Activated CD8-positive, alpha-beta memory T cell treated with anti-CD3 and anti-CD28 coated beads, Interleukin-2, amount 50 U/mL, for 4 hours (primary cell): ENCODE results near the gene MTG2.

Source experiments
- DNase-seq: peaks from one replicate; pipeline ENCODE4 v3.0.0-alpha.2; 2020

The MTG2 gene

GRCh38 chr20:62163986-62164762 is 18.7 kb upstream of the MTG2 start:
- no peak for DNase-seq

GRCh38 chr20:62164879-62165761 is 17.7 kb upstream of the MTG2 start:
- DNase-seq = no peak

GRCh38 chr20:62165762-62166399 is 16.9 kb upstream of the MTG2 start:
- DNase-seq = no peak

GRCh38 chr20:62167474-62167873 is 15.4 kb upstream of the MTG2 start:
- DNase-seq = no peak

- no peak for DNase-seq
These were observed 14.8 kb upstream of the MTG2 start for GRCh38 chr20:62168061-62168460.

- DNase-seq = no peak
These were observed 13.9 kb upstream of the MTG2 start for GRCh38 chr20:62168890-62169435.

GRCh38 chr20:62170536-62170935 is 12.3 kb upstream of the MTG2 start:
- no peak for DNase-seq

GRCh38 chr20:62171245-62171644 is 11.6 kb upstream of the MTG2 start:
- DNase-seq = no peak

- no peak for DNase-seq
These were observed 10.2 kb upstream of the MTG2 start for GRCh38 chr20:62172666-62173065.

- no peak for DNase-seq
These were observed 8.6 kb upstream of the MTG2 start for GRCh38 chr20:62174021-62174804.

- DNase-seq = no peak
These were observed 7.8 kb upstream of the MTG2 start for GRCh38 chr20:62174870-62175624.

GRCh38 chr20:62175711-62176110 is 7.1 kb upstream of the MTG2 start:
- no peak for DNase-seq

GRCh38 chr20:62176866-62177265 is 6.0 kb upstream of the MTG2 start:
- DNase-seq = no peak

GRCh38 chr20:62177307-62177706 is 5.5 kb upstream of the MTG2 start:
- no peak for DNase-seq

- DNase-seq = no peak
These were observed 4.3 kb upstream of the MTG2 start for GRCh38 chr20:62178316-62179161.

- DNase-seq = no peak
These were observed 3.7 kb upstream of the MTG2 start for GRCh38 chr20:62179162-62179504.

GRCh38 chr20:62181808-62182207 is 1.0 kb upstream of the MTG2 start:
- DNase-seq = no peak

GRCh38 chr20:62183426-62184142 is 756 bp downstream of the MTG2 start:
- DNase-seq = no peak

- no peak for DNase-seq
These were observed 3.2 kb downstream of the MTG2 start for GRCh38 chr20:62186096-62186426.
